Stimulated activated CD4-positive, alpha-beta T cell treated with anti-CD3 and anti-CD28 coated beads, Interleukin-15, amount 100 ng/mL, for 24 hours (primary cell): ENCODE data around the gene CSF3.
A peak's percentile ranks its signal among the peaks of the same experiment; 100 is the strongest.

Experiments
- DNase-seq: peaks from one replicate; pipeline ENCODE4 v3.0.0-alpha.2; 2020

The CSF3 gene

GRCh38 chr17:40062329-40063186 lies 47.3 kb downstream of the CSF3 start, which contains the start of gene THRA:
Gene THRA (plus strand): TSS chr17:40062965. CDS start chr17:40074489, 11,524 bp downstream.
- peak; percentile 79 for DNase-seq

GRCh38 chr17:40063187-40063771 lies 48.0 kb downstream of the CSF3 start:
- DNase-seq = peak; percentile 43

GRCh38 chr17:40063901-40064531 lies 48.8 kb downstream of the CSF3 start:
- DNase-seq = peak; percentile 26

- no peak for DNase-seq
Measured at GRCh38 chr17:40064971-40065768, 49.9 kb downstream of the CSF3 start.

- no peak for DNase-seq
Measured at GRCh38 chr17:40065769-40066510, 50.7 kb downstream of the CSF3 start.
